Endothelial cell of umbilical vein (primary cell): ENCODE measurements around the gene CCDC32. TPM values are rescaled to one million over a fixed set of nuclear protein-coding genes. Genes with fewer than 3 reads are reported as not detected.

Experiments
- BruUV-seq: library from RNA; stranded (reverse); fragments of 400-500 nt; replicated peaks from 2 replicates; lab custom pipeline; 2021; lab: Mats Ljungman, UMichigan
- CTCF ChIA-PET: fragments of 300-600, 350-600 bp; sonication (Branson Sonifier 250); formaldehyde crosslinking; loops from one replicate; lab custom pipeline; 2021; ENCODE audit warnings: antibody characterized with exemption, inconsistent platforms; lab: Charles Lee
- POLR2A ChIA-PET: fragments of 300-600, 350-600 bp; sonication (Branson Sonifier 250); formaldehyde crosslinking; loops from one replicate; lab custom pipeline; 2021; ENCODE audit warnings: antibody characterized with exemption, inconsistent platforms; lab: Charles Lee
- DNase-seq: peaks from one replicate; pipeline ENCODE4 v3.0.0-alpha.2; 2011; ENCODE audit warnings: low read depth, low spot score
- FAIRE-seq: peaks from 2 replicates; lab custom pipeline; 2011; peaks lifted over from hg19 to GRCh38; lab: Jason Lieb, UNC
- H2AFZ ChIP-seq: 2 replicates; pipeline ENCODE4 v1.6.0; 2012; ENCODE audit warnings: low read depth, low read length, control low read depth, inconsistent platforms
- H3K27ac ChIP-seq: 2 replicates; pipeline ENCODE4 v1.5.1; 2011; ENCODE audit warnings: low read depth, mild to moderate bottlenecking, control low read depth, low read length, moderate library complexity; ENCODE audit not compliant: insufficient read depth
- H3K27me3 ChIP-seq, 2 experiments: 2 replicates each; pipeline versions ENCODE4 v1.6.0 to v1.6.1; 2011; ENCODE audit warnings: low read length in 2 of 2, mixed read lengths in 1 of 2; ENCODE audit not compliant: control insufficient read depth in 2 of 2, insufficient read depth in 2 of 2
- H3K36me3 ChIP-seq, 2 experiments: 2 replicates in 1 of 2; 3 replicates in 1 of 2; pipeline ENCODE4 v1.5.1; 2011; ENCODE audit warnings: low read length in 2 of 2, mild to moderate bottlenecking in 1 of 2, moderate library complexity in 1 of 2; ENCODE audit not compliant: control insufficient read depth in 2 of 2, insufficient read depth in 2 of 2; ENCODE audit errors: extremely low read depth in 1 of 2
- H3K4me1 ChIP-seq: 3 replicates; pipeline ENCODE4 v1.5.1; 2011; ENCODE audit warnings: mild to moderate bottlenecking, low read length; ENCODE audit not compliant: control insufficient read depth, insufficient read depth; ENCODE audit errors: extremely low read depth
- H3K4me2 ChIP-seq: 2 replicates; pipeline ENCODE4 v1.6.1; 2011; ENCODE audit warnings: low read length, control low read depth, mixed read lengths; ENCODE audit not compliant: insufficient read depth
- H3K4me3 ChIP-seq, 3 experiments: fragments of 200-600 bp in 1 of 3; sonication (generic), shearing (Covaris generic) in 1 of 3; replicated peaks in 1 of 3; 2 replicates each; pipeline ENCODE4 v1.5.1; 2011 to 2016; ENCODE audit warnings: control low read depth in 3 of 3, low read length in 3 of 3, mild to moderate bottlenecking in 2 of 3, inconsistent platforms in 1 of 3, low read depth in 1 of 3, moderate library complexity in 1 of 3; ENCODE audit not compliant: insufficient read depth in 1 of 3
- H3K79me2 ChIP-seq: 2 replicates; pipeline ENCODE4 v1.6.0; 2012; ENCODE audit warnings: low read length, inconsistent platforms; ENCODE audit not compliant: control insufficient read depth, insufficient read depth
- H3K9ac ChIP-seq: replicated peaks from 2 replicates; pipeline ENCODE3; 2011; ENCODE audit warnings: low read length, control low read depth; ENCODE audit not compliant: insufficient read depth; ENCODE audit errors: extremely low read depth
- H3K9me1 ChIP-seq: replicated peaks from 3 replicates; pipeline ENCODE4 v1.6.0; 2011; ENCODE audit warnings: mild to moderate bottlenecking, low read length; ENCODE audit not compliant: control insufficient read depth, insufficient read depth; ENCODE audit errors: extremely low read depth
- H3K9me3 ChIP-seq: replicated peaks from 2 replicates; pipeline ENCODE4 v1.5.1; 2012; ENCODE audit warnings: low read length, inconsistent platforms; ENCODE audit not compliant: control insufficient read depth, insufficient read depth
- H4K20me1 ChIP-seq: replicated peaks from 2 replicates; pipeline ENCODE3; 2011; ENCODE audit warnings: mild to moderate bottlenecking, low read length; ENCODE audit not compliant: control insufficient read depth, insufficient read depth; ENCODE audit errors: extremely low read depth
- EZH2 ChIP-seq: IDR thresholded peaks from 2 replicates; pipeline ENCODE4 v1.6.1; 2012; ENCODE audit warnings: borderline replicate concordance, low read depth, mild to moderate bottlenecking, moderate library complexity, low read length, inconsistent platforms; ENCODE audit not compliant: severe bottlenecking
- FOS ChIP-seq: IDR thresholded peaks from 2 replicates; pipeline ENCODE4 v1.6.1; 2011; ENCODE audit warnings: mild to moderate bottlenecking, low read length, moderate library complexity, borderline replicate concordance; ENCODE audit not compliant: insufficient read depth
- GATA2 ChIP-seq: IDR thresholded peaks from 2 replicates; pipeline ENCODE4 v1.7.0; 2011; ENCODE audit warnings: low read depth, mild to moderate bottlenecking, moderate library complexity, mixed read lengths, low read length; ENCODE audit not compliant: insufficient read length, insufficient read depth
- JUN ChIP-seq: IDR thresholded peaks from 2 replicates; pipeline ENCODE4 v1.6.1; 2011; ENCODE audit warnings: borderline replicate concordance, low read depth; ENCODE audit not compliant: insufficient read length, insufficient read depth
- MYC ChIP-seq: IDR thresholded peaks from one replicate; pipeline ENCODE4 v1.6.1; 2011; ENCODE audit warnings: mild to moderate bottlenecking, low read depth, low read length
- POLR2A ChIP-seq: IDR thresholded peaks from 2 replicates; pipeline ENCODE4 v1.6.1; 2012; ENCODE audit warnings: low read depth, mild to moderate bottlenecking, control low read depth, low read length
- POLR2AphosphoS5 ChIP-seq: IDR thresholded peaks from 2 replicates; pipeline ENCODE4 v1.6.1; 2012; ENCODE audit warnings: low read depth, mild to moderate bottlenecking, control low read depth, low read length, moderate library complexity; ENCODE audit not compliant: insufficient read depth
- dilution Hi-C: fragments of 300-500 bp; cut with MboI; formaldehyde crosslinking; loops from one replicate; pipeline ENCODE4 v1.15.0; 2019; ENCODE audit warnings: low sequenced_read_pairs; ENCODE audit not compliant: extremely low pct_ligation_motif_present
- intact Hi-C: fragments of 100-400 bp; cut with micrococcal nuclease; formaldehyde crosslinking; loops from one replicate; pipeline ENCODE4 v1.10.0; 2022
- polyA plus RNA-seq, 4 experiments: library from polyadenylated mRNA; depleted of rRNA in 3 of 4; stranded (reverse) in 3 of 4; unstranded in 1 of 4; fragments of >200 nt; gene quantifications; 2 replicates each; pipeline versions ENCODE4 v1.2.1 to v1.2.3, GENCODE V29; 2011 to 2012; ENCODE audit warnings: missing spikeins in 1 of 4
- total RNA-seq: library from RNA; stranded (reverse); gene quantifications from 2 replicates; pipeline ENCODE4 v1.2.3, GENCODE V29; 2021
- TF ChIP-seq, protein P1 (sequence below), 2 donors: IDR thresholded peaks; 1 replicate in 1 of 2; 2 replicates in 1 of 2; pipeline ENCODE4 v1.5.1; 2011; ENCODE audit warnings: low read length in 2 of 2, mild to moderate bottlenecking in 2 of 2, moderate library complexity in 2 of 2, control low read depth in 1 of 2, inconsistent platforms in 1 of 2, low read depth in 1 of 2; ENCODE audit not compliant: insufficient read depth in 1 of 2; ENCODE audit errors: extremely low read depth in 1 of 2
- TF ChIP-seq, protein P2 (sequence below): IDR thresholded peaks from 2 replicates; pipeline ENCODE4 v1.6.1; 2011; ENCODE audit not compliant: insufficient read depth, insufficient read length

The CCDC32 gene
- total and polyA plus RNA-seq, 2 donors (not counting 3 experiments of a cell fraction or from before 2014, with no cell fraction given), result 22.9 to 24.0 TPM

DNA sequence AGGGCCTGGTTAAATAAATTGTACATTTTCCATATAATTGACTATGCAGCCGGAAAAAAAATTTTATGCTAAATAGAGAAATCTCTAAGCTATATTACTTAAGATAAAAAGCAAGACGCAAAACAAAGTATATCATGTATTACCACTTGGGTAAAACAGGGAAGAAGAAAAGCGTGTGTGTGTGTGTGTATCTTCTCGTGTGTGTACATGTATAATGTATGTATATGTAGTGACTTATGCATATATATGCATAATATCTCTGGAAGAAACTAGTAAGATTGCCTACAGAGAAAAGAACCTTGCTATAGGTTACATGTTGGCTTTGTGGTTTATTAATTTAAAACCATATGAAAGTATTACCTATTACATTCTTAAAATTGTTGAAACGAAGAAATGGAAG lies 48.2 kb upstream of the CCDC32 start:
- Histone ChIP-seq H3K4me2 (no peak overlapping the region), H3K36me3 (peaks cover 0 to 5% of the 10 kb centered on the region in 2 experiments), H3K27ac (no peak overlapping the region), H3K4me1 (no peaks in the 10 kb centered on the region), H2AFZ (no peak overlapping the region), H3K9ac (no peak overlapping the region), H3K9me3 (no peaks in the 10 kb centered on the region), H4K20me1 (no peaks in the 10 kb centered on the region), H3K79me2 (no peaks in the 10 kb centered on the region), H3K9me1 (no peaks in the 10 kb centered on the region), H3K27me3 (no peaks in the 10 kb centered on the region), H3K4me3 (no peak overlapping the region)
- BruUV-seq, result no TSS peak
- intact Hi-C loops, result no loop called here
- dilution Hi-C loops, result no loop called here
- ChIA-PET POLR2A (no interaction called here), CTCF (interaction anchor here (1.7 kb wide), 1 partner anchor 18 kb away, joined by 3 read pairs; no protein-coding TSS in a partner anchor)
- DNase-seq, result no peak
- TF ChIP-seq FOS, result no peak
- TF ChIP-seq, protein P1, sequence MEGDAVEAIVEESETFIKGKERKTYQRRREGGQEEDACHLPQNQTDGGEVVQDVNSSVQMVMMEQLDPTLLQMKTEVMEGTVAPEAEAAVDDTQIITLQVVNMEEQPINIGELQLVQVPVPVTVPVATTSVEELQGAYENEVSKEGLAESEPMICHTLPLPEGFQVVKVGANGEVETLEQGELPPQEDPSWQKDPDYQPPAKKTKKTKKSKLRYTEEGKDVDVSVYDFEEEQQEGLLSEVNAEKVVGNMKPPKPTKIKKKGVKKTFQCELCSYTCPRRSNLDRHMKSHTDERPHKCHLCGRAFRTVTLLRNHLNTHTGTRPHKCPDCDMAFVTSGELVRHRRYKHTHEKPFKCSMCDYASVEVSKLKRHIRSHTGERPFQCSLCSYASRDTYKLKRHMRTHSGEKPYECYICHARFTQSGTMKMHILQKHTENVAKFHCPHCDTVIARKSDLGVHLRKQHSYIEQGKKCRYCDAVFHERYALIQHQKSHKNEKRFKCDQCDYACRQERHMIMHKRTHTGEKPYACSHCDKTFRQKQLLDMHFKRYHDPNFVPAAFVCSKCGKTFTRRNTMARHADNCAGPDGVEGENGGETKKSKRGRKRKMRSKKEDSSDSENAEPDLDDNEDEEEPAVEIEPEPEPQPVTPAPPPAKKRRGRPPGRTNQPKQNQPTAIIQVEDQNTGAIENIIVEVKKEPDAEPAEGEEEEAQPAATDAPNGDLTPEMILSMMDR (IDR thresholded peaks at IDR 0.05; ENCODE audit: extremely low read depth in 1 of 2, insufficient read depth in 1 of 2, low read depth in 1 of 2, low read length in 2 of 2), result no peak
- TF ChIP-seq POLR2AphosphoS5, result no peak
- TF ChIP-seq GATA2, result no peak
- TF ChIP-seq, protein P2, sequence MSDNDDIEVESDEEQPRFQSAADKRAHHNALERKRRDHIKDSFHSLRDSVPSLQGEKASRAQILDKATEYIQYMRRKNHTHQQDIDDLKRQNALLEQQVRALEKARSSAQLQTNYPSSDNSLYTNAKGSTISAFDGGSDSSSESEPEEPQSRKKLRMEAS, result no peak
- TF ChIP-seq POLR2A, result no peak
- no peak for TF ChIP-seq EZH2
- TF ChIP-seq MYC, result no peak
- TF ChIP-seq JUN, result no peak
- FAIRE-seq, result no peak
